HCT116 (cell line): ENCODE data around the gene UBXN10. TPM values are rescaled to one million over a fixed set of nuclear protein-coding genes. Genes with fewer than 3 reads are reported as not detected.

Source experiments
- ATAC-seq: fragments of 200-7000 bp; cut with Tn5 transposase; 2 replicates; pipeline ENCODE4 v1.9.1; 2020; ENCODE audit warnings: mild to moderate bottlenecking, moderate library complexity
- BruUV-seq: library from RNA; stranded (reverse); fragments of 400-500 nt; replicated peaks from 2 replicates; lab custom pipeline; 2021; lab: Mats Ljungman, UMichigan
- CTCF ChIA-PET: fragments of 300-600 bp; sonication (Branson Sonifier 250); formaldehyde crosslinking; loops from one replicate; lab custom pipeline; 2021; ENCODE audit warnings: antibody characterized with exemption; lab: Charles Lee
- POLR2A ChIA-PET: fragments of 300-600, 350-600 bp; sonication (Branson Sonifier 250); formaldehyde crosslinking; loops from one replicate; lab custom pipeline; 2021; ENCODE audit warnings: antibody characterized with exemption; lab: Charles Lee
- RAD21 ChIA-PET, 2 experiments: fragments of 300-600 bp; sonication (Branson Sonifier 250); formaldehyde crosslinking; loops; one replicate each; lab custom pipeline; 2023; ENCODE audit warnings: low total read pairs in 2 of 2; ENCODE audit not compliant: uncharacterized antibody in 2 of 2, unreplicated experiment in 2 of 2, low non-redundant PET in 1 of 2; lab: Charles Lee
- DNase-seq: peaks from one replicate; pipeline ENCODE4 v3.0.0-alpha.2; 2010; ENCODE audit warnings: low read depth, low spot score
- H2AFZ ChIP-seq: fragments of 200-600 bp; shearing (Covaris generic), sonication (generic); 2 replicates; pipeline ENCODE4 v1.6.1; 2017; ENCODE audit warnings: low read depth, mixed run types, mixed read lengths, antibody characterized with exemption, low read length; ENCODE audit not compliant: poor library complexity, severe bottlenecking
- H3K27ac ChIP-seq: 2 replicates; pipeline ENCODE4 v1.5.1; 2012; ENCODE audit warnings: low read depth, low read length
- H3K27me3 ChIP-seq: fragments of 200-600 bp; sonication (generic); 2 replicates; pipeline ENCODE4 v1.6.1; 2016; ENCODE audit warnings: mixed run types, low read length, mixed read lengths; ENCODE audit not compliant: insufficient read depth
- H3K36me3 ChIP-seq, 2 experiments: fragments of 200-500 bp in 1 of 2; fragments of 200-600 bp in 1 of 2; sonication (Bioruptor generic) in 1 of 2; sonication (generic) in 1 of 2; 2 replicates each; pipeline versions ENCODE4 v1.5.1 to v1.6.1; 2014 to 2016; ENCODE audit warnings: low read length in 2 of 2, inconsistent platforms in 1 of 2, mixed read lengths in 1 of 2, mixed run types in 1 of 2; ENCODE audit not compliant: insufficient read depth in 2 of 2, control insufficient read depth in 1 of 2
- H3K4me1 ChIP-seq, 2 experiments: fragments of 200-600 bp in 1 of 2; sonication (generic) in 1 of 2; 2 replicates each; pipeline versions ENCODE4 v1.5.1 to v1.6.1; 2012 to 2017; ENCODE audit warnings: low read length in 2 of 2, inconsistent platforms in 1 of 2, mild to moderate bottlenecking in 1 of 2, mixed read lengths in 1 of 2, mixed run types in 1 of 2, moderate library complexity in 1 of 2; ENCODE audit not compliant: insufficient read depth in 2 of 2, control insufficient read depth in 1 of 2
- H3K4me2 ChIP-seq: fragments of 200-600 bp; sonication (generic); 2 replicates; pipeline ENCODE4 v1.6.1; 2017; ENCODE audit warnings: mixed run types, low read length, mixed read lengths
- H3K4me3 ChIP-seq, 2 experiments: fragments of 200-600 bp in 1 of 2; sonication (generic) in 1 of 2; replicated peaks in 1 of 2; 2 replicates each; pipeline ENCODE4 v1.5.1; 2011 to 2016; ENCODE audit warnings: low read length in 2 of 2, control low read depth in 1 of 2, low read depth in 1 of 2, mild to moderate bottlenecking in 1 of 2, mixed read lengths in 1 of 2, mixed run types in 1 of 2
- H3K79me2 ChIP-seq: fragments of 200-600 bp; sonication (generic); 2 replicates; pipeline ENCODE4 v1.6.1; 2017; ENCODE audit warnings: mild to moderate bottlenecking, mixed run types, low read length, moderate library complexity, mixed read lengths; ENCODE audit not compliant: insufficient read depth
- H3K9ac ChIP-seq: fragments of 200-600 bp; sonication (generic); 2 replicates; pipeline ENCODE4 v1.6.1; 2016; ENCODE audit warnings: low read length, mixed read lengths
- H3K9me2 ChIP-seq: fragments of 200-600 bp; sonication (generic), shearing (Covaris generic); 2 replicates; pipeline ENCODE4 v1.6.1; 2017; ENCODE audit warnings: mixed run types, mild to moderate bottlenecking, moderate library complexity; ENCODE audit not compliant: insufficient read depth
- H3K9me3 ChIP-seq, 2 experiments: fragments of 200-500 bp in 1 of 2; fragments of 200-600 bp in 1 of 2; sonication (Bioruptor generic) in 1 of 2; sonication (generic) in 1 of 2; 2 replicates each; pipeline ENCODE4 v1.6.1; 2014 to 2017; ENCODE audit warnings: low read length in 2 of 2, mixed read lengths in 2 of 2, inconsistent platforms in 1 of 2, low read depth in 1 of 2, mild to moderate bottlenecking in 1 of 2, mixed run types in 1 of 2, moderate library complexity in 1 of 2; ENCODE audit not compliant: control insufficient read depth in 1 of 2, insufficient read depth in 1 of 2
- H4K20me1 ChIP-seq: fragments of 200-600 bp; sonication (generic), shearing (Covaris generic); 2 replicates; pipeline ENCODE4 v1.6.1; 2017; ENCODE audit warnings: mixed run types, mild to moderate bottlenecking, moderate library complexity; ENCODE audit not compliant: insufficient read depth
- ATF3 ChIP-seq: IDR thresholded peaks from 2 replicates; pipeline ENCODE4 v1.6.1; 2012
- CBX3 ChIP-seq: IDR thresholded peaks from 2 replicates; pipeline ENCODE4 v1.6.1; 2012; ENCODE audit warnings: low read depth
- CTCF ChIP-seq, 3 experiments: fragments of 200-600 bp in 1 of 3; sonication (generic) in 1 of 3; IDR thresholded peaks in 2 of 3; conservative IDR thresholded peaks in 1 of 3; 2 replicates each; pipeline ENCODE4 v1.5.1; 2012 to 2017; ENCODE audit warnings: low read depth in 2 of 3, low read length in 2 of 3, antibody characterized with exemption in 1 of 3, borderline replicate concordance in 1 of 3, control low read depth in 1 of 3, mild to moderate bottlenecking in 1 of 3, mixed read lengths in 1 of 3, mixed run types in 1 of 3, moderate library complexity in 1 of 3; ENCODE audit not compliant: insufficient read depth in 1 of 3
- EGR1 ChIP-seq: IDR thresholded peaks from 2 replicates; pipeline ENCODE4 v1.6.1; 2012; ENCODE audit warnings: low read depth
- ELF1 ChIP-seq: IDR thresholded peaks from 2 replicates; pipeline ENCODE4 v1.6.1; 2012; ENCODE audit warnings: low read depth, borderline replicate concordance
- EZH2 ChIP-seq: fragments of 200-600 bp; sonication (generic); IDR thresholded peaks from 2 replicates; pipeline ENCODE4 v1.6.1; 2017; ENCODE audit warnings: antibody characterized with exemption, mixed run types
- EZH2phosphoT487 ChIP-seq: fragments of 200-600 bp; IDR thresholded peaks from 2 replicates; pipeline ENCODE4 v1.6.1; 2018; ENCODE audit warnings: antibody characterized with exemption, borderline replicate concordance
- FOSL1 ChIP-seq: IDR thresholded peaks from 2 replicates; pipeline ENCODE4 v1.6.1; 2012; ENCODE audit warnings: low read depth
- JUND ChIP-seq: IDR thresholded peaks from 2 replicates; pipeline ENCODE4 v1.6.1; 2012
- POLR2A ChIP-seq: IDR thresholded peaks from 2 replicates; pipeline ENCODE4 v1.7.0; 2011; ENCODE audit warnings: borderline replicate concordance; ENCODE audit not compliant: insufficient read depth, insufficient read length; ENCODE audit errors: extremely low read depth
- POLR2AphosphoS5 ChIP-seq: IDR thresholded peaks from 2 replicates; pipeline ENCODE4 v1.6.1; 2011; ENCODE audit warnings: mild to moderate bottlenecking, low read depth, low read length, moderate library complexity
- RAD21 ChIP-seq: IDR thresholded peaks from 2 replicates; pipeline ENCODE4 v1.6.1; 2012; ENCODE audit warnings: low read depth, mild to moderate bottlenecking
- REST ChIP-seq: IDR thresholded peaks from 2 replicates; pipeline ENCODE4 v1.6.1; 2012; ENCODE audit warnings: low read depth
- SIN3A ChIP-seq: IDR thresholded peaks from 2 replicates; pipeline ENCODE4 v1.6.1; 2012; ENCODE audit warnings: low read depth
- SP1 ChIP-seq: IDR thresholded peaks from 2 replicates; pipeline ENCODE4 v1.6.1; 2012; ENCODE audit warnings: low read depth
- SRF ChIP-seq: IDR thresholded peaks from 2 replicates; pipeline ENCODE4 v1.6.1; 2012; ENCODE audit warnings: low read depth
- TCF7L2 ChIP-seq: IDR thresholded peaks from 2 replicates; pipeline ENCODE4 v1.7.0; 2011; ENCODE audit warnings: borderline replicate concordance, inconsistent platforms; ENCODE audit not compliant: insufficient read depth, insufficient read length; ENCODE audit errors: extremely low read depth
- YY1 ChIP-seq: IDR thresholded peaks from 2 replicates; pipeline ENCODE4 v1.6.1; 2011; ENCODE audit warnings: low read length, low read depth, moderate library complexity, mild to moderate bottlenecking; ENCODE audit not compliant: insufficient replicate concordance; ENCODE audit errors: extremely low read depth
- ZBTB33 ChIP-seq: IDR thresholded peaks from 2 replicates; pipeline ENCODE4 v1.6.1; 2011; ENCODE audit warnings: mild to moderate bottlenecking, low read length, moderate library complexity; ENCODE audit not compliant: insufficient replicate concordance; ENCODE audit errors: extremely low read depth
- intact Hi-C: fragments of 100-400 bp; cut with micrococcal nuclease; formaldehyde crosslinking; loops from 2 replicates; pipeline ENCODE4 v1.10.0; 2022
- total RNA-seq: library from RNA; stranded (reverse); gene quantifications from one replicate; pipeline ENCODE4 v1.2.1, GENCODE V29; 2021; ENCODE audit not compliant: unreplicated experiment

UBXN10 gene
- total RNA-seq, 1 experiment from 2014 or later = not detected

- ATAC-seq = peak; percentile 99
- no peak for TF ChIP-seq ATF3
- no peak for TF ChIP-seq EGR1
- TF ChIP-seq EZH2phosphoT487 = no peak
- no peak for TF ChIP-seq SRF
- TF ChIP-seq ZBTB33 = no peak
- no peak for TF ChIP-seq ELF1
- no peak for TF ChIP-seq TCF7L2
- TF ChIP-seq CTCF (IDR thresholded peaks at IDR 0.05 in 2 of 3, conservative IDR thresholded peaks at IDR 0.05 in 1 of 3; ENCODE audit: borderline replicate concordance in 1 of 3, insufficient read depth in 1 of 3, low read depth in 2 of 3, low read length in 2 of 3) = peak; percentile 67 to 94 (median 93)
- no peak for TF ChIP-seq SP1
- TF ChIP-seq POLR2AphosphoS5 = no peak
- no peak for TF ChIP-seq CBX3
- TF ChIP-seq JUND = no peak
- TF ChIP-seq RAD21 = peak; percentile 99
- TF ChIP-seq FOSL1 = no peak
- no peak for TF ChIP-seq POLR2A
- no peak for TF ChIP-seq REST
- TF ChIP-seq YY1 = peak; percentile 61
- TF ChIP-seq SIN3A = no peak
- TF ChIP-seq EZH2 = no peak
These were observed 33.8 kb upstream of the UBXN10 start for GRCh38 chr1:20151906-20152598.

More at GRCh38 chr1:20151906-20152598, 33.8 kb upstream of the UBXN10 start:
- H2AFZ ChIP-seq = peak overlapping the region; percentile 88
- ChIA-PET RAD21 (interaction anchor here (0.7 to 1.5 kb wide), 5 partner anchors 51 to 234 kb away, joined by 3 to 6 read pairs (median 5); no protein-coding TSS in a partner anchor), POLR2A (interaction anchor here (0.8 to 0.9 kb wide), 2 partner anchors 230 to 235 kb away, joined by 3 to 6 read pairs; no protein-coding TSS in a partner anchor), CTCF (interaction anchor here (0.7 to 3.5 kb wide), 10 partner anchors 51 to 490 kb away, joined by 3 to 20 read pairs (median 5); partner anchors contain the start of gene OTUD3)
- H3K4me3 ChIP-seq = no peak overlapping the region
- no peak overlapping the region for H3K9ac ChIP-seq
- no TSS peak for BruUV-seq
- no peaks in the 10 kb centered on the region for H3K36me3 ChIP-seq
- no peaks in the 10 kb centered on the region for H3K79me2 ChIP-seq
- H3K4me2 ChIP-seq = peak overlapping the region; percentile 52
- H3K4me1 ChIP-seq = peaks cover 0 to 5% of the 10 kb centered on the region in 2 experiments; a peak in 2 of 4 replicates
- DNase-seq = peak; percentile 26
- no peaks in the 10 kb centered on the region for H3K9me2 ChIP-seq
- H4K20me1 ChIP-seq = no peaks in the 10 kb centered on the region
- intact Hi-C loops = loop anchor here (1.0 to 5.0 kb wide), 4 partner anchors 51 to 490 kb away; partner anchors contain the start of gene HTR6
- no peaks in the 10 kb centered on the region for H3K9me3 ChIP-seq
- no peaks in the 10 kb centered on the region for H3K27me3 ChIP-seq
- H3K27ac ChIP-seq = no peak overlapping the region
